DMS 273 (cell line): ENCODE data around the gene FGF22.
"Not testable (repeated sequence)": the region's sequence is repeated elsewhere in the genome, so short reads cannot be mapped to it uniquely, and the experiment has no call there.

ENCODE experiments used
- DNase-seq: peaks from one replicate; lab custom pipeline; 2025; ENCODE audit not compliant: unreplicated experiment; lab: John Stamatoyannopoulos, UW

Gene FGF22

DNA sequence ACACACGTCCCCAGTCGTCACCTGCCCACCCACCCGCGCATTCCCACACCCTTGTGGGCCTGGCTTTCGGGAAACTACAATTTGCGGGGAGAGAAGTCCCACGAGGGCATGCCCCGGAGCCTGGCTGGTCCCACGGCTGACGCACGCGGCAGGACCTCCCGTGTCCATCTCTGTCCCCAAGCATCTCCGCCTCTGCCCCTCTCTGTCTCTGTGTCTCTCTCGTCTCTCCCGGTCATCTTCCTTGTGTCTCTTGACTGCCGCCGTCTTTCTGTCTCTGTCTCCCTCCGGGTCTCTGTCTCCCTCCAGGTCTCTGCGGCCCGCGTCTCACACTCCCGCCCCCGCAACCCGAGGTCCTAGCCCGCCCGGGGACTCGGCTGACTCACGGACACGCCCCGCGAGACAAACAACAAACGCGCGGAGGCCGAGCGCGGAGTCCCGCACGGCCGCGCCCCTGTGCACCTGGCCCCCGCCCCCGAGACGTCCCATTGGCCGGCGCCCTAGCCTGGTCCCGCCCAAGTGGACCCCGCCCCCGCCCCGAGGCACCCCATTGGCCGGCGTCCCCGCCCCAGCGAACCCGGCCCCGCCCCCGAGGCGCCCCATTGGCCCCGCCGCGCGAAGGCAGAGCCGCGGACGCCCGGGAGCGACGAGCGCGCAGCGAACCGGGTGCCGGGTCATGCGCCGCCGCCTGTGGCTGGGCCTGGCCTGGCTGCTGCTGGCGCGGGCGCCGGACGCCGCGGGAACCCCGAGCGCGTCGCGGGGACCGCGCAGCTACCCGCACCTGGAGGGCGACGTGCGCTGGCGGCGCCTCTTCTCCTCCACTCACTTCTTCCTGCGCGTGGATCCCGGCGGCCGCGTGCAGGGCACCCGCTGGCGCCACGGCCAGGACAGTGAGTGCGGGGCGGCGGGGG lies at the start of gene FGF22:
Gene FGF22, plus strand, starts transcription at position 627 of the 908 bp plus-strand sequence. Its CDS starts 47 bp downstream, at position 674.
- peak; percentile 96 for DNase-seq

DNA sequence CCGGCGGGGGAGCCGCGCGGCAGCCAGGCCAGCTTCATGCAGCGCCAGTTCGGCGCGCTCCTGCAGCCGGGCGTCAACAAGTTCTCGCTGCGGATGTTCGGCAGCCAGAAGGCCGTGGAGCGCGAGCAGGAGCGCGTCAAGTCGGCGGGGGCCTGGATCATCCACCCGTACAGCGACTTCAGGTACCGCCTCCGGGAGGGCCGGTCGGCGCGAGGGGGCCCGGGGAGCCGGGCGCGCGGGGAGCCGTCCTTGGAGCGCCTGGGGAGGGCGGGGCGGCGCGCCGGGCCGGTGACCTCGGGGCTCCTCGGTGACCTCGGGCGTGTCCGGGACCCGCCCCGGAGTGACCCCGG lies 49.3 kb upstream of the FGF22 start:
- peak; percentile 81 for DNase-seq

- no peak for DNase-seq
Observed at GRCh38 chr19:590750-591098, 49.0 kb upstream of the FGF22 start.

- no peak for DNase-seq
Observed at GRCh38 chr19:591099-591958, 48.4 kb upstream of the FGF22 start.

GRCh38 chr19:592101-592500 lies 47.6 kb upstream of the FGF22 start:
- no peak for DNase-seq

GRCh38 chr19:593055-593454 lies 46.6 kb upstream of the FGF22 start:
- DNase-seq, result no peak

- DNase-seq, result no peak
Observed at GRCh38 chr19:593505-593904, 46.2 kb upstream of the FGF22 start.

DNA sequence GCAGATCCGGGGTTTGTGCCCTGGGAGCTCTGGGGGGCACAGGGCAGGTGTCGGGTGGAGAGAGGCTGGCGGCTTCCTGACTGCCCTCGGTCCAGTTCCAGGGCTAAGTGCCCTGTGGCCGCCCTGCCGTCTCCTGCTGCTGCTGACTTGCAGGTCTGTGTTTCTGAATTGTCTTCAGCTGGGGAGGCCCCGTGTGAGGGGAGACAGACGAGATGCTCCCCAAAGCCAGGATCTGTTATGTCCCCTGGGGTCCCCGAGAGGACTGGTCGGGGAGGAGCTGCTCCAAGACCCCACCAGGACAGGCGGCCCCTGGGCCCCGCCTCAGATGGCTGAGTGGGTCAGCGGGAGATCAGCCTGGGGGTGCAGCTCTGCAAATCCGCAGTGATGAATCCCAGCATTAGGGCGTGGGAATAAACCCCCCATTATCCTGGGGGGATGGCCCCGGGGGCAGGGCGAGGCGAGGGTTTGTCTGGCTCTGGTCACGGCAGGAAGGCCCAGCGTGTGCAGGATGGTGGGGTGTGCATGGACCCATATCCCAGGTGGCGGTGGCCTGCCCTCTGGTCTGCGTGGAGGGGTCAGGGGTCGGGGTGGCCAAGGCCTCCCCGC lies 45.3 kb upstream of the FGF22 start:
- no peak for DNase-seq

GRCh38 chr19:595326-596262 lies 44.1 kb upstream of the FGF22 start:
- no peak for DNase-seq

GRCh38 chr19:596263-596655 lies 43.4 kb upstream of the FGF22 start:
- no peak for DNase-seq

DNA sequence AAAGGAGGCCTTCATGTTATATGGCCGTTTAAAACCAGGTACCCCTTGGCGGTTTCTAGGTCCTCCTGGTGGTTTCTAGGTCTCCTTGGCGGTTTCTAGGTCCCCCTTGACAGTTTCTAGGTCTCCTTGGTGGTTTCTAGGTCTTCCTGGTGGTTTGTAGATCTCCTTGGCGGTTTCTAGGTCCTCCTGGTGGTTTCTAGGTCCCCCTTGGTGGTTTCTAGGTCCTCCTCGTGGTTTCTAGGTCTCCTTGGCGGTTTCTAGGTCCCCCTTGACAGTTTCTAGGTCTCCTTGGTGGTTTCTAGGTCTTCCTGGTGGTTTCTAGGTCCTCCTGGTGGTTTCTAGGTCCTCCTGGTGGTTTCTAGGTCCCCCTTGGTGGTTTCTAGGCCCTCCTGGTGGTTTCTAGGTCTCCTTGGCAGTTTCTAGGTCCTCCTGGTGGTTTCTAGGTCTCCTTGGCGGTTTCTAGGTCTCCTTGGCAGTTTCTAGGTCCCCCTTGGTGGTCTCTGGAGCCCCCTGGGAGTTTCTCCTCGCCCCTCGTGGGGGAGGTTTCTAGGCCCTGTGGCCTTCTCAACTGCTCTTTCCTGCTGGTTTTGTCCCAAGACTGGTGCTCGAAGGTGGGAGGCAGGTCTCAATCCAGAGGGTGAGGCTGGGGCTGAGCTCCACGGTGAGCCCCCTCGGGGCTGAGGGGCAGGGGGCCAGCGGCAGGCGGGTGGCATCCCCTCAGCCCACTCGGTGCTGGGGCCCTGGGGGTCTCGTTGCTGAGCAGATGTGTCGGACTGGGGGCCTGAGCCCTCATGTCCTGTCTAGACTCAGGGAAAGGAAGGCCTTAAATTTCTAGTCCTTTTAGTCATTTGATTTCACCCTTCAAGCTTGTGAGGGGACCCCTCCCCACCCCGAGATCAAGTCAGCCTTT lies 42.0 kb upstream of the FGF22 start:
- no peak for DNase-seq

- DNase-seq, result no peak
Observed at GRCh38 chr19:601310-601709, 38.4 kb upstream of the FGF22 start.

DNA sequence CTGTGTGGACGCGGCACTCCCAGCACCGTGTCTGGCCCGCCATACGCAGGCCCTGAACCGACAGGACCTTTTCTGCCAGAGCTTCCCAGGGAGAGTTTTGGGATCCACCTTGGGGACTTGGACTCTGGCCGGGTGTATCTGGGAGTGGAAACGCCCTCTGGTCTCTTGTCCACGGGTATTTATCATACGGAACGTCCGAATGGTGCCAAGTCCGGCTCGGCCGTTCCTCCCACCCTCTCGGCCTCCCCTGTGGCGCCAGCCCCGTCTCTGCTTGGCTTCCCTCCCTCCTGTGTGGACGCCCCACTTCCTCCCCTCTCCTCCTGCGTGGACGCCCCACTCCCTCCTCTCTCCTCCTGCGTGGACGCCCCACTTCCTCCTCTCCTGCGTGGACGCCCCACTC lies 37.9 kb upstream of the FGF22 start:
- DNase-seq, result no peak

GRCh38 chr19:602391-603301 lies 37.0 kb upstream of the FGF22 start:
- DNase-seq, result no peak

GRCh38 chr19:603302-603639 lies 36.4 kb upstream of the FGF22 start:
- not testable (repeated sequence) for DNase-seq

- DNase-seq, result not testable (repeated sequence)
Observed at GRCh38 chr19:603779-604178, 35.9 kb upstream of the FGF22 start.

DNA sequence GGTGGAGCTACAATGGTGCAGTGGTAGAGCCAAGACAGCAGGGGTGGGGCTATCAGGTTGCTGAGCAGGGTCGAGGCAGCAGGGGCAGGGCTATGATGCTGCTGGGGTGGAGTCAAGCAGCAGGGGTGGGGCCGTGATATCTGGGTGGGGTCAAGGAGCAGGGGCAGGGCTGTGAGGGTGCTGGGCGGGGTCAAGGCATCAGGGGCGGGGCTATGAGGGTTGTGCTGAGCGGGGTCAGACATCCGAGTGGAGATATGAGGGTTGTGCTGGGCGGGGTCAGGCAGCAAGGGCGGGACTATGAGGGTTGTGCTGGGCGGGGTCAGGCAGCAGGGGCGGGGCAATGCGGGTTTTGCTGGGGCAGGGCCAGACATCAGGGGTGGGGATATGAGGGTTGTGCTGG lies 35.3 kb upstream of the FGF22 start:
- DNase-seq, result no peak

GRCh38 chr19:605061-605971 lies 34.4 kb upstream of the FGF22 start:
- DNase-seq, result not testable (repeated sequence)
